Prostate gland (tissue), 2 donors: ENCODE measurements around the gene NEURL1.

Experiments
- POLR2A ChIP-seq: fragments of 450-650 bp; IDR thresholded peaks from one replicate; pipeline ENCODE4 v1.6.1; 2016; ENCODE audit warnings: antibody characterized with exemption, mild to moderate bottlenecking
- POLR2AphosphoS5 ChIP-seq: sonication (generic); formaldehyde crosslinking; IDR thresholded peaks from one replicate; pipeline ENCODE4 v1.6.1; 2017; ENCODE audit warnings: antibody characterized with exemption
- TF ChIP-seq, protein P1 (sequence below), 4 experiments: fragments of 200-600 bp in 2 of 4; fragments of 450-650 bp in 2 of 4; sonication (generic) in 2 of 4; IDR thresholded peaks; 1 replicate in 3 of 4; 2 replicates in 1 of 4; pipeline ENCODE4 v1.5.1; 2016 to 2019; ENCODE audit warnings: antibody characterized with exemption in 4 of 4, mild to moderate bottlenecking in 2 of 4, moderate library complexity in 2 of 4

DNA sequence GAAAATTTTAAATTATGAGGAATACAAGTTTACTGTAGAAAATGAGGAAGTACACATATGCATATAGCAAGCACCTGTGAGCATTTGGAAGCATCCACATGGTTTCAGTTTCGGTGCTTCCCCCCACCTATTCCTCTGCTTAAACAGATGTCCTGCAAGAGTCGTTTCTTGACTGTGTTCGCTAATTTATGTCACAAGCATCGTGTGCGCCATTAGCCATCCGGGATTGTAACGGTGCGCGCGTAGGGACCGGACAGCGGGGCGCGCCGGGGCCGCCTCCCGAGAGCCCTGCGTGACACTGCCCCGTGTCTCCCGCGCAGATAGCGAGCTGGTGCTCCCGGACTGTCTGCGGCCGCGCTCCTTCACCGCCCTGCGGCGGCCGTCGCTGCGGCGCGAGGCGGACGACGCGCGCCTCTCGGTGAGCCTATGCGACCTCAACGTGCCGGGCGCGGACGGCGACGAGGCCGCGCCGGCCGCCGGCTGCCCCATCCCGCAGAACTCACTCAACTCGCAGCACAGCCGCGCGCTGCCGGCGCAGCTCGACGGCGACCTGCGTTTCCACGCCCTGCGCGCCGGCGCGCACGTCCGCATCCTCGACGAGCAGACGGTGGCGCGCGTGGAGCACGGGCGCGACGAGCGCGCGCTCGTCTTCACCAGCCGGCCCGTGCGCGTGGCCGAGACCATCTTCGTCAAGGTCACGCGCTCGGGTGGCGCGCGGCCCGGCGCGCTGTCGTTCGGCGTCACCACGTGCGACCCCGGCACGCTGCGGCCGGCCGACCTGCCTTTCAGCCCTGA is 90.9 kb downstream of the NEURL1 start:
- TF ChIP-seq, protein P1, sequence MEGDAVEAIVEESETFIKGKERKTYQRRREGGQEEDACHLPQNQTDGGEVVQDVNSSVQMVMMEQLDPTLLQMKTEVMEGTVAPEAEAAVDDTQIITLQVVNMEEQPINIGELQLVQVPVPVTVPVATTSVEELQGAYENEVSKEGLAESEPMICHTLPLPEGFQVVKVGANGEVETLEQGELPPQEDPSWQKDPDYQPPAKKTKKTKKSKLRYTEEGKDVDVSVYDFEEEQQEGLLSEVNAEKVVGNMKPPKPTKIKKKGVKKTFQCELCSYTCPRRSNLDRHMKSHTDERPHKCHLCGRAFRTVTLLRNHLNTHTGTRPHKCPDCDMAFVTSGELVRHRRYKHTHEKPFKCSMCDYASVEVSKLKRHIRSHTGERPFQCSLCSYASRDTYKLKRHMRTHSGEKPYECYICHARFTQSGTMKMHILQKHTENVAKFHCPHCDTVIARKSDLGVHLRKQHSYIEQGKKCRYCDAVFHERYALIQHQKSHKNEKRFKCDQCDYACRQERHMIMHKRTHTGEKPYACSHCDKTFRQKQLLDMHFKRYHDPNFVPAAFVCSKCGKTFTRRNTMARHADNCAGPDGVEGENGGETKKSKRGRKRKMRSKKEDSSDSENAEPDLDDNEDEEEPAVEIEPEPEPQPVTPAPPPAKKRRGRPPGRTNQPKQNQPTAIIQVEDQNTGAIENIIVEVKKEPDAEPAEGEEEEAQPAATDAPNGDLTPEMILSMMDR (IDR thresholded peaks at IDR 0.05): no peak
- TF ChIP-seq POLR2A (no peak), POLR2AphosphoS5 (no peak)
